Endometrial microvascular endothelial cells (primary cell): ENCODE data around the gene NFATC1. TPM values are rescaled to one million over a fixed set of nuclear protein-coding genes. Genes with fewer than 3 reads are reported as not detected.

Experiments used
- in situ Hi-C: cut with HindIII; loops from 2 replicates; pipeline ENCODE4 v1.10.0; 2017; ENCODE audit warnings: low sequenced_read_pairs, low pct_unique_long_range_greater_than_20kb; ENCODE audit errors: inconsistent ontology term
- total RNA-seq: library from RNA; depleted of rRNA; stranded (reverse); fragments of >200 nt; gene quantifications from one replicate; pipeline ENCODE4 v1.2.3, GENCODE V29; 2015; ENCODE audit errors: inconsistent ontology term

NFATC1 gene
- total RNA-seq, 1 donor from 2014 or later = 8.9 TPM

GRCh38 chr18:79459946-79460480, 64.3 kb downstream of the NFATC1 start:
- in situ Hi-C loops = no loop called here

- in situ Hi-C loops = no loop called here
Measured at GRCh38 chr18:79460481-79461300, 65.0 kb downstream of the NFATC1 start.

- in situ Hi-C loops = no loop called here
Measured at GRCh38 chr18:79461627-79462026, 65.9 kb downstream of the NFATC1 start.

GRCh38 chr18:79463424-79463960, 67.8 kb downstream of the NFATC1 start:
- in situ Hi-C loops = no loop called here

- in situ Hi-C loops = no loop called here
Measured at GRCh38 chr18:79465392-79465991, 69.8 kb downstream of the NFATC1 start.

- in situ Hi-C loops = no loop called here
Measured at GRCh38 chr18:79466591-79466990, 70.9 kb downstream of the NFATC1 start.

GRCh38 chr18:79467126-79467525, 71.4 kb downstream of the NFATC1 start:
- in situ Hi-C loops = no loop called here

- in situ Hi-C loops = no loop called here
Measured at GRCh38 chr18:79468119-79468789, 72.5 kb downstream of the NFATC1 start.

GRCh38 chr18:79469309-79469708, 73.6 kb downstream of the NFATC1 start:
- in situ Hi-C loops = no loop called here

GRCh38 chr18:79469751-79470505, 74.2 kb downstream of the NFATC1 start:
- in situ Hi-C loops = no loop called here

- in situ Hi-C loops = no loop called here
Measured at GRCh38 chr18:79470547-79470946, 74.8 kb downstream of the NFATC1 start.

- in situ Hi-C loops = no loop called here
Measured at GRCh38 chr18:79471046-79471445, 75.3 kb downstream of the NFATC1 start.

GRCh38 chr18:79471597-79471996, 75.9 kb downstream of the NFATC1 start:
- in situ Hi-C loops = no loop called here

GRCh38 chr18:79472176-79472575, 76.4 kb downstream of the NFATC1 start:
- in situ Hi-C loops = no loop called here

- in situ Hi-C loops = no loop called here
Measured at GRCh38 chr18:79472946-79473345, 77.2 kb downstream of the NFATC1 start.

GRCh38 chr18:79476031-79476917, 80.5 kb downstream of the NFATC1 start:
- in situ Hi-C loops = no loop called here

- in situ Hi-C loops = no loop called here
Measured at GRCh38 chr18:79476918-79477571, 81.3 kb downstream of the NFATC1 start.
